Cardiac fibroblast (primary cell): ENCODE data around the gene CHURC1.
"Not testable (repeated sequence)": the region's sequence is repeated elsewhere in the genome, so short reads cannot be mapped to it uniquely, and the experiment has no call there.

Experiments used
- DNase-seq, 2 donors: peaks; one replicate each; pipeline versions ENCODE4 v3.0.0 to v3.0.0-alpha.2; 2010; ENCODE audit warnings: low read depth in 2 of 2
- H3K4me3 ChIP-seq, 2 donors: replicated peaks in 1 of 2; 1 replicate in 1 of 2; 2 replicates in 1 of 2; pipeline ENCODE4 v1.5.1; 2011; ENCODE audit warnings: low read depth in 2 of 2, low read length in 2 of 2, mild to moderate bottlenecking in 2 of 2, moderate library complexity in 1 of 2
- TF ChIP-seq, protein P1 (sequence below): IDR thresholded peaks from one replicate; pipeline ENCODE4 v1.5.1; 2011; ENCODE audit warnings: low read depth, mild to moderate bottlenecking, low read length, inconsistent platforms

The CHURC1 gene

GRCh38 chr14:64899958-64900357 lies 14.3 kb upstream of the CHURC1 start:
- H3K4me3 ChIP-seq: no peak overlapping the region
- TF ChIP-seq, protein P1, sequence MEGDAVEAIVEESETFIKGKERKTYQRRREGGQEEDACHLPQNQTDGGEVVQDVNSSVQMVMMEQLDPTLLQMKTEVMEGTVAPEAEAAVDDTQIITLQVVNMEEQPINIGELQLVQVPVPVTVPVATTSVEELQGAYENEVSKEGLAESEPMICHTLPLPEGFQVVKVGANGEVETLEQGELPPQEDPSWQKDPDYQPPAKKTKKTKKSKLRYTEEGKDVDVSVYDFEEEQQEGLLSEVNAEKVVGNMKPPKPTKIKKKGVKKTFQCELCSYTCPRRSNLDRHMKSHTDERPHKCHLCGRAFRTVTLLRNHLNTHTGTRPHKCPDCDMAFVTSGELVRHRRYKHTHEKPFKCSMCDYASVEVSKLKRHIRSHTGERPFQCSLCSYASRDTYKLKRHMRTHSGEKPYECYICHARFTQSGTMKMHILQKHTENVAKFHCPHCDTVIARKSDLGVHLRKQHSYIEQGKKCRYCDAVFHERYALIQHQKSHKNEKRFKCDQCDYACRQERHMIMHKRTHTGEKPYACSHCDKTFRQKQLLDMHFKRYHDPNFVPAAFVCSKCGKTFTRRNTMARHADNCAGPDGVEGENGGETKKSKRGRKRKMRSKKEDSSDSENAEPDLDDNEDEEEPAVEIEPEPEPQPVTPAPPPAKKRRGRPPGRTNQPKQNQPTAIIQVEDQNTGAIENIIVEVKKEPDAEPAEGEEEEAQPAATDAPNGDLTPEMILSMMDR: no peak
- DNase-seq: no peak

GRCh38 chr14:64906022-64906421 lies 8.2 kb upstream of the CHURC1 start:
- no peak overlapping the region for H3K4me3 ChIP-seq
- TF ChIP-seq, protein P1: no peak
- DNase-seq: no peak

GRCh38 chr14:64910847-64911495 lies 3.3 kb upstream of the CHURC1 start:
- TF ChIP-seq, protein P1: peak; percentile 73
- peak; percentile 60 to 63 for DNase-seq
- H3K4me3 ChIP-seq: no peak overlapping the region

DNA sequence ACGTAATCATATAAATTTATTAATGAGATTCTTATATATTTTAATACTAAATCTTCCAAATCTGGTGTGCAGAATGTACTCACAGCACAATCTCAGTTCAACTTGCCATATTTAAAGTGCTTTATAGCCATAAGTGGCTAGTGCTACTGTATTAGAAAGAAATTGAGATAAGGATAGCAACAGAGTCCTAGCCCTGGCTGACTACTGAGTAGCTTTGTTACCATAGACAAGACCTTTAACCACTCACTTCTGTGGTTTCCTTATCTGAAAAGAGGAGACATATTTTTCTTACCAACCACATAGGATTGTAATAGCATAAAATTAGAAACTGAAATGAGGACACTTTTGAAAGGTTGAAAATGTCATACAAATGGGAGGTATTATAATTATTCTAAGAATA lies 2.0 kb upstream of the CHURC1 start:
- peak in 1 of 2 donors; percentile 18 for DNase-seq
- H3K4me3 ChIP-seq: no peak overlapping the region
- TF ChIP-seq, protein P1: no peak

DNA sequence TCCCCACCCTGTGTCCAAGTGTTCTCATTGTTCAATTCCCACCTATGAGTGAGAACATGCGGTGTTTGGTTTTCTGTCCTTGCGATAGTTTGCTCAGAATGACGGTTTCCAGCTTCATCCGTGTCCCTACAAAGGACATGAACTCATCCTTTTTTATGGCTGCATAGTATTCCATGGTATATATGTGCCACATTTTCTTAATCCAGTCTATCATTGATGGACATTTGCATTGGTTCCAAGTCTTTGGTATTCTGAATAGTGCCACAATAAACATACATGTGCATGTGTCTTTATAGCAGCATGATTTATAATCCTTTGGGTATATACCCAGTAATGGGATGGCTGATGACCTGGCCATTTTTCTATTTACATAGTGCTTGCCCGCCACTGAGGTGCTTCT lies 778 bp upstream of the CHURC1 start:
- H3K4me3 ChIP-seq, DNase-seq: not testable (repeated sequence)

DNA sequence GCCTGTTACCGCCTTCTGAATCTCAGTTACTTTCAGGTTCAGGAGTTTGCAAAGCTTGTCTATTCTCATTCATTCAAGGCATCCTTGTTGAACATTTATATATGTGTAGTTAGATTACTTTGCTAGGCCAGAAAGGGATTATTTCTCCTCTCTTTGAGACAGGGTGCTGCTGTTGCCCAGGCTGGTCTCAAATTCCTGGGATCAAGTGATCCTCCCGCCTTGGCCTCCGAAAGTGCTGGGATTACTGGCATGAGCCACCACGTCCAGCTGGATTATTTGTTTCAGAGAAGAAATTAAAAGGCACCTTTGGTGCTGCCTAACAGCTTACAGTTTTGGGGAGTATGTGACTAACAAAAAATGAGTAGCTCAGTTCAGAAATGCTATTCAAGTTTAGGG lies 772 bp downstream of the CHURC1 start:
- TF ChIP-seq, protein P1: no peak
- H3K4me3 ChIP-seq: peak overlapping the region; percentile 85 to 99
- no peak for DNase-seq

DNA sequence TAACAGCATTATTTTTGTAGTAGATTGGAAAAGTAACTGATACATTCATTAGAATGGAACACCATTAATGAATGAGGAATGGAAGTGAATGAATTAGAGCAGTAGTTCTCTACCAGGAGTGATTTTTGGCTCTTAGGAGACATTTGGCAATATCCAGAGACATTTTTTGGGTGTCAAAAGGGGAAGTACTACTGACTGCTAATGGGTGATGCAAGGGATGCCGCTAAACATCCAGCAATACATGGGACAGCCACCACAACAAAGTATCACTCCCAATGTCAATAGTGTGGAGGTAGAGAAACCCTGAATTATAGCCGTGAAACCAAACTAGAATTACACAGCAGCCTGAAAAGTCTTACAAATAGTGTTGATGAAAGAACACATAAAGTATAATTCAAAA lies 1.5 kb downstream of the CHURC1 start:
- TF ChIP-seq, protein P1: no peak
- H3K4me3 ChIP-seq: no peak overlapping the region
- no peak for DNase-seq
